Amniotic stem cell (primary cell): ENCODE results near the gene BEST2.
"Not testable (repeated sequence)": the region's sequence is repeated elsewhere in the genome, so short reads cannot be mapped to it uniquely, and the experiment has no call there.

ENCODE experiments used
- DNase-seq: peaks from one replicate; lab custom pipeline; 2025; lab: John Stamatoyannopoulos, UW

Gene BEST2

DNA sequence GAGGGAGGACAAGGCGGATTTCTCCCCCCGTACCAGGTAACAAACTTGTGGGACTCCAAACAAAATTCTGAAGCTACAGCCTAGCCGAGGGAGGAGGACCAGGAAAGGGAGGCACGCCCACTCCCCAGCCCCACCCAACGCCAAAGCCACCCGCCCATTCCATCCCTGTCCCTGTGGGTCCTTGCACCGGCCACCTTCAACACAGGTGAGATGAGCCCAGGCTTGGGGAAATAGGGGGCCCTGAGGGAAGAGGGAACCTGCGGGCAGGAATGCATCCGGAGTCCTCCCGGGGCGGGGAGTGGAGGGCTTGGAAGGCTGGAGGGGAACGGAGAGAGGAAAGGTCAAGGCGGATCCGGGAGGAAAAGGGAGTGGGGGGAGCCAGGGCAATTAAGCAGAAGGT lies at the start of gene BEST2:
TSS of gene BEST2 (plus strand) at position 157 of the 400 bp plus-strand sequence. CDS start 802 bp downstream, outside the sequence.
- DNase-seq: no peak

DNA sequence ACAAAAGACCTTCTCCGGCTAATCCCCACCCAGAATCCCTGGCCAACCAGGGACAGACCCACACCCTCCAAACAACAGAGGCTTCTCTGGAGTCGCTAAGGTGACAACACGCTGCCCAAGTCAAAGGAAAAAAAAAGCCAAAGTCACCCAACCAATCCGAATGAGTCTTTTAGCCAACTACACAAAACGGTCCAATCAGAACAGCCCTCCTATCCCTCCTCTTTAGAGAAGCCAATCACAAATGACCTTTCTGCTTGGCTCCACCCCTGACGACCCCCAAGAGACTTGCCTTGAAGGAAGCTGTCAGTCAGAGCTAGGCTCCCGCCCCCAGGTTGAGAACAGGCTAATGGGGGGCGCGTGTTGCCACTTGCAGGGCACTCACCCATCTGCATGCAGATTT lies 48.5 kb upstream of the BEST2 start:
- no peak for DNase-seq

DNA sequence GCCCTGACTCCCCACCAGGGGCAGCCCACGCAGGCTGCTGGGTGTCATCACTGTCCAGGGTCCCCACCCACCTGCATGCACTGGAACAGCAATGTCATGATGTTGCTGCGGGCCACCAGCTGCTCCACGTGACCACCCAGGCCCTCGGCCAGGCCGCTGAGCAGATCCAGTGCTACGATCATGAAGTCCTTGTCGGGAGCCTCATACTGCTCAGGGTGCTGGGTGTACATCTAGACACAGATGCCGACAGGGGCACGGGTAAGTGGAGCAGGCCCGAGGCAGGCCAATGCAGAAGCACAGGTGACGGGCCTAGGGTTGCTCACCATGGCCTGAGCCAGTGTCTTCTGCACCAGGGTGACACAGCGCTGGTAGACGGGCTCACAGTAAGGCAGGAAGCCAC lies 46.4 kb upstream of the BEST2 start:
- no peak for DNase-seq

DNA sequence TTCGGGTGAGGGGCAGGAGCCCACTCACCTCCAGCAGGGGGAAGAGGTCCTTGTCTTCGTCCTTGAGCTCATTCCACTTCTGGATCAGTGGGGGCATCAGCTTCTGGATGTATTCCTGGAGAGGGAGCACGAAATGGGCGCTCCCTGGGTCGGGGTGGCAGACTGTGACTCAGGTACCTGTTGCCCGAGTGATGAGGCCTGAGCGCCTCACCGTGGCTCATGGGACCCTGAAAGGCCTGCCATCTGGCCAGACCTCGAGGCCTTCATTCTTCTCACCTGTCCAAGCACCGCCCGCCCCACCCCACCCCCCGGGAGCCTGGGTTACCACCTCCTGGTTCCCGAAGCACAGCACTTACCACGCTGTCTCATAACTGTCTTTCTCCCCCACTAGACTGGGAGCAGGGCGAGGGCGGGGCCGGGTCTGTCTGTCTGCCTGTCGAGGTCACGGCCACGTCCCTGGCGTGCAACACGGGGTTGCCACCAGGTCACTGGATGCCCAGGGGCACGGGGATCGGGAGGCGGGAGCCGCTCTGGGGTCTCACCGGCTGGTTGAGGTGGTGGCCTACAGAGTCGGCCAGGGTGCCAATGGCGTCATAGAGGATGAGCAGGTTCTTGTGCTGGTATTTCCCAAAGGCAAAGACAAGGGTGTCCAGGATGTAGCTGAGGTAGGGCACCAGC lies 45.8 kb upstream of the BEST2 start:
- DNase-seq: no peak

DNA sequence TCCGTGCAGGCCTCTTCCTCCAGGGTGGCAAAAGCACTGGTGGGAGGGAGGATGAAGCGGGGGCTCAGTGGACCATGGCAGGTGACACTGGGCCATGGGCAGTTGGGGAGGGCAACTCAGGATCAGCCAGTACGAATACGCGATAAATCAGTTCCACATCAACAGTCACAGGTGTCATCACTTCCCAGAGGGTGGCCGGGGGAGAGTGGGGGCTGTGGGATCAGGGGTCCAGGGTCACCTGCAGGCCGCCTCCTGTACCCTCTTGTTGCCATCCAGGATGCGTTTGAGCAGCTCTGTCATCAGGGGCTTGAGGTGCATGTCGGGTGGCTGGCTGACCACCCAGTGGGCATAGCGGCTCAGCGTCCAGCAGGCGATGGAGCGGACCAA lies 45.3 kb upstream of the BEST2 start:
- DNase-seq: no peak

DNA sequence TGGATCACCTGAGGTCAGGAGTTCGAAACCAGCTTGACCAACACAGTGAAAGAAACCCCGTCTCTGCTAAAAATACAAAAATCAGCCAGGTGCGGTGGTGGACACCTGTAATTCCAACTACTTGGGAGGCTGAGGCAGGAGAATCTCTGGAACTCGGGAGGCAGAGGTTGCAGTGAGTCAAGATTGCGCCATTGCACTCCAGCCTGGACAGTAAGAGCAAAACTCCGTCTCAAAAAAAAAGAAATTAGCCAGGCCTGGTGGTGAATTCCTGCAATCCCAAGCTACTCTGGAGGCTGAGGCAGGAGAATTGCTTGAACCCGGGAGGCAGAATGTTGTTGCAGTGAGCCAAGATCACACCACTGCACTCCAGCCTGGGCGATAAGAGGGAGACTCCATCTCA lies 43.0 kb upstream of the BEST2 start:
- no peak for DNase-seq

DNA sequence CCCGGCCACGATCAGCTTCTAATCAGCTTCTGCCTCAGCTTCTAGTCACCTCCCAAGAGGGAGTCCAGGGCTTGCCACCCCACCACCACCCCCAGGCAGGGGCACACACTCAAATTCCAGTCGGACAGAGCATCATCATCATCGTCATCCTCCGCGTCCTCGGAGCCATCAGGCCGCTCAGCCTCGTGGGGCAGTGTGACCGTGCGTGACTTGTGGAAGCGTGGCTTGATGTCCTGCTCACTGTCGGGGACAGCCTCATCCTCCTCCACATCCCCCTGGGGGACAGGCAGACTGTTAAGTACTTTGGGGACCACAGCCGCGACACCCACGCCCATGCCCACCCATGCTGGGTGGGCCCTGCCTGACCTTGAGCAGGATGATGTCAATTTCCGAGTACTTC lies 40.4 kb upstream of the BEST2 start:
- no peak for DNase-seq

DNA sequence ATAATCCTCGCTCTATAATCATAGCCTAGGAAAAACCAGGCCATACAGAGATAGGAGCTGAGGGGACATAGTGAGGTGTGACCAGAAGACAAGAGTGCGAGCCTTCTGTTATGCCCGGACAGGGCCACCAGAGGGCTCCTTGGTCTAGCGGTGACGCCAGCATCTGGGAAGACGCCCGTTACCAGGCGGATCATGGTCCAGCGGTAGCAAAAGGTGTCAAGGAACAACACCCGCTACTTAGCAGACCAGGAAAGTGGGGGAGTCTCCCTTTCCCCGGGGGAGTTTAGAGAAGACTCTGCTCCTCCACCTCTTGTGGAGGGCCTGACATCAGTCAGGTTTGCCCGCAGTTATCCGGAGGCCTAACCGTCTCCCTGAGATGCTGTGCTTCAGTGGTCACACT lies 39.5 kb upstream of the BEST2 start:
- not testable (repeated sequence) for DNase-seq

DNA sequence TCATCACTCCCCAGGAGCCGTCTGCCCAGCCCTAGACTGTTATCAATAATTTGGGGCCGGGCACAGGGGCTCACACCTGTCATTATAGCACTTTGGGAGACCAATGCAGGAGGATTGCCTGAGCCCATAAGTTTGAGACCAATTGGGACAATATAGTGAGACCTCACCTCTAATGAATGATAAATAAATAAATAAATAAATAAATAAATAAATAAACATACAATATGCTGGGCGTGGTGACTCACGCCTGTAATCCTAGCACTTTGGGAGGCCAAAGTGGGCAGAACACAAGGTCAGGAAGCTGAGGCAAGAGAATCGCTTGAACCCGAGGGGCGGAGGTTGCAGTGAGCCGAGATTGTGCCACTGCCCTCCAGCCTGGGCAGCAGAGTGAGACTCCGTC lies 38.3 kb upstream of the BEST2 start:
- not testable (repeated sequence) for DNase-seq

DNA sequence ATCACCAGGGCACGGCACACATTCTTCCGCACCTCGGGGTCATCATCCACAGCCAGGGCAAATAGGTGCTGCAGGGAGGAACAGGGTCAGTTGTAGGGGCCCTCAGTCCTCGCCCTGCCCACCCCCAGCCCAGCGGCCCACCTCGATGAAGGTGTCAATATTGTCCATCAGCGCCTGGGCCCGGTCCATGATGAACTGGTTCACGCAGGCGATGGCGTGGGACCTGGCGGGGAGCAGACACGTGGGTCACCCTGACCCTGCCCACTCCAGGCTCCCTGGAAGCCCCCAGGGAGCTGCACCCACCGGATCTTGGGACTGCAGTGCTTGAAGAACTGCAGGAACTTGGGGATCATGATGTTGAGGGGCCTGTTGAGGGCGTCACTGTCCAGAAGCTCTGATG lies 36.5 kb upstream of the BEST2 start:
- no peak for DNase-seq

DNA sequence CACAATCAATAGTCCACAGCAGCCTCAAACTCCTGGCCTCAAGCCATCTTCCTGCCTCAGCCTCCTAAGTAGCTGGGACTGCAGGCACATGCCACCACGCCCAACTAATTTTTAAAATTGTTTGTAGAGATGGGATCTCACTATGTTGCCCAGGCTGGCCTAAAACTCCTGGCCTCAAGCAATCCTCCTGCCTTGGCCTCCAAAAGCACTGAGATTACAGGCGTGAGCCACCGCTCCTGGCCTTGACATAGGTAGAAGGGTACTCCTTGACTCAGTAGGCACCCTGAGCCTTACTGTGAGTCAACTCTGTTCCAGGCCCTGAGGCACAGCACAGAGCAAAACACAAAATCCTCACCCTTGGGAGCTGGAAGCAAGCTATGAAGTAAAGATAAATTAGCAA lies 35.7 kb upstream of the BEST2 start:
- no peak for DNase-seq

DNA sequence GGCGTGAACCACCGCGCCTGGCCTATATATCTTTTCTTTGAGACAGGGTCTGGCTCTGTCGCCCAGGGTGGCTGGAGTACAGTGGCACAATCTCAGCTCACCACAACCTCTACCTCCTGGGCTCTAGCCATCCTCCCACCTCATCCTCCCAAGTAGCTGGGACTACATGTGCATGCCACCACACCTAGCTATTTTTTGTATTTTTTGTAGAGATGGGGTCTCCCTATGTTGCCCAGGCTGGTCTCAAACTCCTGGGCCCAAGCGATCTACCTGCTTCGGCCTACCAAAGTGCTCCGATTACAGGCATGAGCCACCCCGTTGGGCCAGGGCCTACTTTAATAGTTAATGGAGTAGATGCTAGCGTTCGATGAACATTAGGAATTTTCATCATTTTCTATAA lies 31.3 kb upstream of the BEST2 start:
- DNase-seq: no peak

DNA sequence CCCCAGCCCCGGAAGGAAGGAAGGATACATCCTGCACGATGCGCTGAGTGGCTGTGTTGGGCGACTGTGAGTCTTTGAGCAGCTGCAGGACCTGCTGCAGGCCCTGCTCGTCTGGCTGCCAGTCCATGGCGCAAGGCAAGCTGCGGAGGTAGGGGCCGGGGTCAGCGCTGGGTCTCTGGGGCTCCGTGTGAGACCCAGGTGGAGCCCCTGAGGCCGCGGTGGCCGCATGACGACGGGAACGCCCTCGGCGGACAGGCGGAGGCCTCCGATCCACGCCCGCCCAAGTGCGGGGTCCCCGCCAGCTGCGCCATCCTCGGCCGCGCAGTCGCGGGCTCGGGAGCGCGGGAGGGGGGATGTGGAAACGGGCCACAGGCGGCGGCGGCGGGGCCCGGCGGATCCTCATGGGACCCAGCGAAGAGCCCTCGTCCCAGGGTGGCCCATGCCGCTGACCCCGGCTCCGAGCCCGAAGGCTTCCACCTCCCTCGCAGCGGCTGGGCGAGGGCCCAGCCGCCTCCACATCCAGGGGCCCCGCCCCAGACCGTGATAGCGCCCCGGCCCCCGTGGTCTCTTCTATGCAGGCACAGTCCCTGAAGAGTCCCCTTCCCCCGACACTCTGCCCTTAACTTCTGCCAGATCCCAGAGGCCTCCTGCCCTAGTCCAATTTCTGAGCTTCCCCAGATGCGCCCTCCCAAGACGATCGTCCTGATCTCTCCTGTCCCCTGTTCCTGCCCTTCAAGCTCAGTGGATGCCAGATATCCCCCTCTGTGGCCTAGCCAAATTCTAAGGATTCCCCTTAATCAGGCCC lies 30.5 kb upstream of the BEST2 start:
- DNase-seq: no peak

DNA sequence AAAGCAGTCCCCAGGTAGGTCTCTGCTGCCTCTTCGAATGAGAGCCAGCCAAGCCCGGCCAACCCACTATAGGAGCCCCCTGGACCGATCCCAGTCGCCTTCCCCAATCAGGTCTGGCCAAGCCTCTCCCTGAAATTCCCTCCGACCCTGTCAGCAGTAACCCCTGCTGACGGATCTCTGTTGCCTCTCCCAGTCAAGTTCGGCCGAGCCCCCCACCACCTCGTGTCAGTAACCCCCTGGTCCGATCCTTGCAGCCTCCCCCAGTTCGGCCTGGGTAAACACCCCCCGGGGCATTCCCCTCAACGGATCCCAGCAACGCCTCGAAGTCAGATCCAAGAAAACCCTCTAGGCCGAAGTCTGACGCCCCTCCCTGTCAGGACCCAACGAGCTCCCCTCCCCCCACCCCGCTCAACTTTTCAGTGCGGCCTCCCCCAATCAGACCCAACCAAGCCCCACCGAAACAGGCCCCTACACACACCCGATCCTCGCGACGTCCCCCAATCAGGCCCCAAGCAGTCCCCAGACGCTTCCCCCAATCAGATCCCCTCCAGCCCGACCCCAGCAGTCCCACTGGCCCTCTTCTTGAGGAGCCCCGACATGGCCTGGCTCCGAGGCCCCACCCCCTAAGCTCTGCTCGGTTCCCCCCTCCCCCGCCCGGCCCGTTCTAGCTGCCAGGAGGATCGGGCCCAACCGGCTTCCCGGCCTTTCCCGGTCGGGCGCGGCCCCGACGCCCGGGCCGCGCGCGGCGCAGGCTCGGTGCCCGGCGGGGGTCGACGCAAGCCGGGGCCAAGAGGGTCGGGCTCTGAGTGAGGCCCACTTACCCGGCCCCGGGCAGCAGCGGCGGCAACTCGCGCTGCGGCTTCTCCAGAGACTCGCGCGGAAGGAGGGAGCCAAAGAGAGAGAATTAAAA lies 29.7 kb upstream of the BEST2 start:
- DNase-seq: peak; percentile 36

DNA sequence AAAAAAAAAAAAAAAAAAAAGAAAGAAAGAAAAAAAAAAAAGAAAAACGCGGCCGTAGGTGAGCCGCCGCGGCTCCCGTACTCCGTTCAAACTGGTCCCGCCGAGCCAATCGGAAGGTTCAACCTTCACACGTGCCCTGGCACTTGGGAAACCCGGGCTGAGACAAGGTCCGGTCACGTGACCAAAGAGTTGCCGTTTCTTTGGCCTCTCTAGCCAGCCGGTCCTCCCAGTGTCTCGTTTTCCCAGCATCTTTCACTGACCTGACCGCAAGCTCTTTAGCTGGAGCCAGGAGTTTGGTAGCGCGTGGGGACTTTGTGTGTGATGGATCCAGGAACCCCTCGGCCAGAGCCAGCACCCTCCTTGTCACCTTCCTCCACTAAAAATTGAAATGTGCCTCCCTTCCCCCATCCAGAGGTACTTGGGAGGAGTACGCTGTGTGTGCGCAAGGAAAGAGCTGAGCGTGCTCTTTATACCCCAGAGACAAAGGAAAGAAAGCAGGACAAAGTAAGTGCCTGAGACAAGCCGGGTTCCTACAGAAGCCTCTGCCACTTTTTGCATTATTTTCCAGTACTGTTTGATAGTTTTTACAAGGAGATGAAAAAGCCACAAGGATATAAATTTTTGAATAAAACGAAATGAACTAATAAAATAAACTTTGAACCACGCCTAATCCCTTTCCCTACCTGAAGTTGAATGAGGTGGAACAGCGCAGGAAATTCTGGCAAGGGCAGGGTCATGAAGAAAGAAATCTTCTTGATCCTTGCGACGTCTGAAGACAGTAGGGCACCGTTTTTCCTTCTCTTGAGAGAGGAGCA lies 28.8 kb upstream of the BEST2 start:
- peak; percentile 99 for DNase-seq

DNA sequence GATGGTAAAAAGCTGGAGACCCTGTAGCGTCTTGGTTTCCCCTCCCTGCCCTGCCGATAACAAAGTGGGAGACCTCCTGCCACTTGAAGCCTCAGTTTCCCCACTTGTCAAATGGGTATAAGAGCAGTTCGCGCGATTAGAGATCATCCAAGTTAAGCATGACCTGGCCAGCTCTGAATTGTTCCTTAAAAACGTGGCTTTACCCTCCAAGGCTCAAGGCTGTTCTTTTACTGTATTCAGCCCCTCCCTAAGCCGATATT lies 28.3 kb upstream of the BEST2 start:
- no peak for DNase-seq

DNA sequence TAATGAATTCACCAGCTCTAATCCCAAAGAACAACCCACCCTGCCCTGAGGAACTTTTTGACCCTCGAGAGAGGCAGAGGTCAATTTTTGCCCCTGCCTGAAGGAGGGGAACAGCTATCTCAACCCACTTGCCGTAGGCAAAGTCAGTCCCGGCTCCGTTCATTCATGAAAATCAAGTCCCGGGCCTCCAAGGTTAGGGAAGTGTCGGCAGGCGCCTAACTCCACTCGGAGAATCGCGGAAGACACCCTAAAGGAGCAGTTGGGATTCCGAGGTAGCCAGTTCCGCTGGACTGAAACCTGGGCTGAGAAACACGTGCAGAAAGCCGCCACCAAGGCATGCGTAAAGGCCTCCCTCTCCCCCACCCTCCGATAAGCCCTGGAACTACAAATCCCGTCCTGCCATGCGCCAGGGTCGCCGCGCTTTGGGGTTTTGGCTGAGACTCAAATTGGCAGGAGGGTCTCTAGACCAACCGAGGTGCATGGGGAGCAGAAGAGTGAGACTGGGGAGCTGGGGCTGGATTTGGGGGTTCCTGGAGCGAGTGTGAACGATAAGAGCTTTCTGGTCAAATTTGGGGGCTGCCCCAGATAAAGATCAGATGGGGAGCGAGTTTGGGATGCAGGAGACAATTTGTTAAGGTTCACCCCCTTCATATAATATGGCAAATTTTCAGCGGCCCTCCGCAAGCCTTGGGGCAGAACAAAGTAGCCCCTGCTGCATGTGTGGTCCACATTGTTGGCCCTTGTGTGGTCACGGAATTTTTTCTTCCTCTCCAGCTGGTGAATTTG lies 27.8 kb upstream of the BEST2 start, which contains the start of gene TNPO2:
TSS of gene TNPO2 (minus strand) at position 292 of the 786 bp plus-strand sequence. CDS start 2,955 bp downstream, outside the sequence.
- no peak for DNase-seq

DNA sequence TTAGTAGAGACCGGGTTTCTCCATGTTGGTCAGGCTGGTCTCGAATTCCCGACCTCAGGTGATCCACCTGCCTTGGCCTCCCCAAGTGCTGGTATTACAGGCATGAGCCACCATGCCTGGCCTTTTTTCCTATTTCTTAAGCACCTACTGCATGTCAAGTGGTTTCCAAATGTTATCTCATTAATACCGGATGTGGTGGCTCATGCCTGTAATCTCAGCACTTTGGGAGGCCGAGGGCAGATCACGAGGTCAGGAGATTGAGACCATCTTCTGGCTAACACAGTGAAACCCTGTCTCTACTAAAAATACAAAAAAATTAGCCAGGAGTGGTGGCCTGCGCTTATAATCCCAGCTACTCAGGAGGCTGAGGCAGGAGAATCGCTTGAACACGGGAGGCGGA lies 26.0 kb upstream of the BEST2 start:
- DNase-seq: not testable (repeated sequence)

DNA sequence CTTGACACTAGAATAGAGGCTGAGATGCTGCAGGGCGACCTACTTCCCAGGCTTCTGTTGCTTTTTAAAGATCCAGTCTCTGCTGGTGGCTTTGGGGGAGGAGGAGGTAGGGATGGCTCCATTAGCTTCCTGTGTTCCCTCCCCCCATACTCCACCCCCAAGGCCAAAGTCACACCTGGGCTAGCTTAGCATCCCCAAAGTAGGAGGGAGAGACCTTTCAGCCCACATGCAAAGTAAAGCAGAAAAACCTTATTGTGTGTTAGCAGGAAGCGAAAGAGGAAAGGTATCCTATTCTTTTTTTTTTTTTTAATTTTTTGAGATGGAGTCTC lies 24.6 kb upstream of the BEST2 start:
- no peak for DNase-seq

DNA sequence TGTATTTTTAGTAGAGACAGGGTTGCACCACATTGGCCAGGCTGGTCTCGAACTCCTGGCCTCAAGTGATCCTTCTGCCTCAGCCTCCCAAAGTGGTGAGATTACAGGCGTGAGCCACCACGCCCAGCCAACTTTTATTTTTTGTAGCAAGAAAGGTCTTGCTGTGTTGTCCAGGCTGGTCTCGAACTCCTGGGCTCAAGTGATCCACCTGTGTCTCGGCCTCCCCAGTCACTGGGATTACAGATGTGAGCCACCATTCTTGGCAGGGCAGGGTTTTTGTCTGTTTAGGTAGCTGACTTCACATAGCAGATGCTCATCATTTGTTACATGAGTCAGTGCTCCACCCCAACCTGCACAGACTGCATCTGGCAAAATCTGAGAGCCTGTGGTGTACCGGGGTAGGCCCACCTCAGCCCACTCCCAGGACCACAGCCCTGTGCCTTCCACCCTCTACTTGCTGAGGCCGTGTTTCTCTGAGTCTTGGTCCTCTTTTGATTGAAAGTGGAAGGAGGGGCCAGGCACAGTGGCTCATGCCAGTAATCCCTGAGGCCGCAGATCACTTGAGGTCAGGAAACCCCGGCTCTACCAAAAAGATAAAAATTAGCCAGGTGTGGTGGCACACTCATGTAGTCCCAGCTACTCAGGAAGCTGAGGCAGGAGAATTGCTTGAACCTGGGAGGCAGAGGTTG lies 23.7 kb upstream of the BEST2 start:
- no peak for DNase-seq

DNA sequence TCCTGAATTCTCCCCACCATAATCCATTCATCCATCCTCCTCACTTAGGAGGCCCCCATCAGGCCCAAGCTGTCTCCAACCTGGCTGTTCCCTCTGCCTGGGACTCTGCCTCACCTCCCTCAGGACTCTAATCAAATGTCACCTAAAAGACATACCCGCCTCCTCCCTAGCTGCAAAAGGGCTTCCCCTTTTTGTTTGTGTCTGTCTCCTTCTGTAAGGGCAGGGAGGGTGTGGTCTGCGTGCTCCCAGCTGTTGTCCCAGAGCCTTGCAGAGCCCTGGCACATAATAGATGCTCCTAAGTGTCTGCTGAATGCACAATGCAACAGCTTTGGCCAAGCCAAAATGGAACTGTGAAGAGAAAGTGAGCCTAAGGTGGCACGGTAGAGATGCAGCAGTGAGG lies 21.5 kb upstream of the BEST2 start:
- no peak for DNase-seq
